Tibial nerve (tissue), 3 donors: ENCODE data around the gene ST8SIA5.

ENCODE experiments used
- CTCF ChIP-seq, 5 experiments: fragments of 200-600 bp in 3 of 5; fragments of 450-650 bp in 2 of 5; sonication (generic) in 3 of 5; IDR thresholded peaks; one replicate each; pipeline ENCODE4 v1.5.1; 2016 to 2019; ENCODE audit warnings: antibody characterized with exemption in 5 of 5, mild to moderate bottlenecking in 3 of 5, moderate library complexity in 2 of 5
- POLR2A ChIP-seq, 2 donors: fragments of 450-650 bp; IDR thresholded peaks; one replicate each; pipeline ENCODE4 v1.6.1; 2017; ENCODE audit warnings: antibody characterized with exemption in 2 of 2, mild to moderate bottlenecking in 2 of 2, moderate library complexity in 2 of 2

GRCh38 chr18:46722051-46722450, 34.8 kb downstream of the ST8SIA5 start:
- no peak for TF ChIP-seq POLR2A (IDR thresholded peaks at IDR 0.05)
- TF ChIP-seq CTCF (IDR thresholded peaks at IDR 0.05) = no peak
